Ishikawa (cell line): ENCODE results near the gene STRN4.

Experiments
- CEBPB ChIP-seq: IDR thresholded peaks from 2 replicates; pipeline ENCODE4 v1.6.1; 2012
- CREB1 ChIP-seq: IDR thresholded peaks from 2 replicates; pipeline ENCODE4 v1.6.1; 2012; ENCODE audit warnings: low read depth
- EGR1 ChIP-seq: IDR thresholded peaks from 2 replicates; pipeline ENCODE4 v1.6.1; 2012
- EP300 ChIP-seq: IDR thresholded peaks from 2 replicates; pipeline ENCODE4 v1.6.1; 2012; ENCODE audit warnings: borderline replicate concordance
- NFIC ChIP-seq: IDR thresholded peaks from 2 replicates; pipeline ENCODE4 v1.6.1; 2012
- RAD21 ChIP-seq: IDR thresholded peaks from 2 replicates; pipeline ENCODE4 v1.6.1; 2012; ENCODE audit warnings: low read depth
- TAF1 ChIP-seq: IDR thresholded peaks from 2 replicates; pipeline ENCODE4 v1.6.1; 2012; ENCODE audit warnings: low read depth, mild to moderate bottlenecking
- TCF12 ChIP-seq: IDR thresholded peaks from 2 replicates; pipeline ENCODE4 v1.6.1; 2012; ENCODE audit warnings: low read depth
- TEAD4 ChIP-seq: IDR thresholded peaks from 2 replicates; pipeline ENCODE4 v1.6.1; 2012
- YY1 ChIP-seq: IDR thresholded peaks from 2 replicates; pipeline ENCODE4 v1.6.1; 2012; ENCODE audit warnings: low read depth
- ZBTB7A ChIP-seq: IDR thresholded peaks from 2 replicates; pipeline ENCODE4 v1.6.1; 2012; ENCODE audit warnings: low read depth
- TF ChIP-seq, protein P1 (sequence below): IDR thresholded peaks from 2 replicates; pipeline ENCODE4 v1.6.1; 2012
- TF ChIP-seq, protein P2 (sequence below): IDR thresholded peaks from 2 replicates; pipeline ENCODE4 v1.6.1; 2012; ENCODE audit warnings: low read depth, mild to moderate bottlenecking
- TF ChIP-seq, protein P3 (sequence below): IDR thresholded peaks from 2 replicates; pipeline ENCODE4 v1.6.1; 2012

DNA sequence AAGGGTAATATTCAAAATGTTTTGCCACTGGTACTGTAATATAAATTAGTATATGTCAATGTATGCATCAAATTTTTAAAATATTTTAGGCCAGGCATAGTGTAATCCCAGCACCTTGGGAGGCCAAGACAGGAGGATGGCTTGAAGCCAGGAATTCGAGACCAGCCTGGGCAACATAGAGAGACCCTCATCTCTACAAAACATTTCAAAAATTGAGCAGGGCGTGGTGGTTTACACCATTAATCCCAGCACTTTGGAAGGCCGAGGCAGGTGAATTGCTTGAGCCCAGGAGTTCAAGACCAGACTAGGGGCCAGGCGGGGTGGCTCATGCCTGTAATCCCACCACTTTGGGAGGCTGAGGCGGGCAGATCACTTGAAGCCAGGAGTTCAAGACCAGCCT is 14.1 kb upstream of the STRN4 start:
- TF ChIP-seq EGR1 (no peak), YY1 (no peak), NFIC (no peak), TAF1 (no peak), TCF12 (no peak), EP300 (no peak), RAD21 (no peak), CREB1 (no peak), TEAD4 (no peak), CEBPB (no peak), ZBTB7A (no peak)
- TF ChIP-seq, protein P1, sequence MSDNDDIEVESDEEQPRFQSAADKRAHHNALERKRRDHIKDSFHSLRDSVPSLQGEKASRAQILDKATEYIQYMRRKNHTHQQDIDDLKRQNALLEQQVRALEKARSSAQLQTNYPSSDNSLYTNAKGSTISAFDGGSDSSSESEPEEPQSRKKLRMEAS = no peak
- TF ChIP-seq, protein P2, sequence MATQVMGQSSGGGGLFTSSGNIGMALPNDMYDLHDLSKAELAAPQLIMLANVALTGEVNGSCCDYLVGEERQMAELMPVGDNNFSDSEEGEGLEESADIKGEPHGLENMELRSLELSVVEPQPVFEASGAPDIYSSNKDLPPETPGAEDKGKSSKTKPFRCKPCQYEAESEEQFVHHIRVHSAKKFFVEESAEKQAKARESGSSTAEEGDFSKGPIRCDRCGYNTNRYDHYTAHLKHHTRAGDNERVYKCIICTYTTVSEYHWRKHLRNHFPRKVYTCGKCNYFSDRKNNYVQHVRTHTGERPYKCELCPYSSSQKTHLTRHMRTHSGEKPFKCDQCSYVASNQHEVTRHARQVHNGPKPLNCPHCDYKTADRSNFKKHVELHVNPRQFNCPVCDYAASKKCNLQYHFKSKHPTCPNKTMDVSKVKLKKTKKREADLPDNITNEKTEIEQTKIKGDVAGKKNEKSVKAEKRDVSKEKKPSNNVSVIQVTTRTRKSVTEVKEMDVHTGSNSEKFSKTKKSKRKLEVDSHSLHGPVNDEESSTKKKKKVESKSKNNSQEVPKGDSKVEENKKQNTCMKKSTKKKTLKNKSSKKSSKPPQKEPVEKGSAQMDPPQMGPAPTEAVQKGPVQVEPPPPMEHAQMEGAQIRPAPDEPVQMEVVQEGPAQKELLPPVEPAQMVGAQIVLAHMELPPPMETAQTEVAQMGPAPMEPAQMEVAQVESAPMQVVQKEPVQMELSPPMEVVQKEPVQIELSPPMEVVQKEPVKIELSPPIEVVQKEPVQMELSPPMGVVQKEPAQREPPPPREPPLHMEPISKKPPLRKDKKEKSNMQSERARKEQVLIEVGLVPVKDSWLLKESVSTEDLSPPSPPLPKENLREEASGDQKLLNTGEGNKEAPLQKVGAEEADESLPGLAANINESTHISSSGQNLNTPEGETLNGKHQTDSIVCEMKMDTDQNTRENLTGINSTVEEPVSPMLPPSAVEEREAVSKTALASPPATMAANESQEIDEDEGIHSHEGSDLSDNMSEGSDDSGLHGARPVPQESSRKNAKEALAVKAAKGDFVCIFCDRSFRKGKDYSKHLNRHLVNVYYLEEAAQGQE = no peak
- TF ChIP-seq, protein P3, sequence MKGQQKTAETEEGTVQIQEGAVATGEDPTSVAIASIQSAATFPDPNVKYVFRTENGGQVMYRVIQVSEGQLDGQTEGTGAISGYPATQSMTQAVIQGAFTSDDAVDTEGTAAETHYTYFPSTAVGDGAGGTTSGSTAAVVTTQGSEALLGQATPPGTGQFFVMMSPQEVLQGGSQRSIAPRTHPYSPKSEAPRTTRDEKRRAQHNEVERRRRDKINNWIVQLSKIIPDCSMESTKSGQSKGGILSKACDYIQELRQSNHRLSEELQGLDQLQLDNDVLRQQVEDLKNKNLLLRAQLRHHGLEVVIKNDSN = no peak
